ENCODE data around the gene DOCK4. TPM values are rescaled to one million over a fixed set of nuclear protein-coding genes. Genes with fewer than 3 reads are reported as not detected.

The DOCK4 gene
- total RNA-seq, 2 experiments from 2014 or later, result 0.36 to 1.1 TPM

- CTCF ChIA-PET, result interaction anchor here (0.5 kb wide), 1 partner anchor 248 kb away, joined by 5 read pairs; no protein-coding TSS in a partner anchor
- Mint-ChIP-seq H3K4me1 (ENCODE audit: low read depth) (no peaks in the 10 kb centered on the region), H3K27ac (no peak overlapping the region), H3K27me3 (no peaks in the 10 kb centered on the region), H3K36me3 (no peaks in the 10 kb centered on the region), H3K4me3 (no peak overlapping the region), H3K9me3 (no peaks in the 10 kb centered on the region)
- intact Hi-C loops (cut with micrococcal nuclease), result no loop called here
- no peak for DNase-seq
- POLR2A ChIA-PET, result no interaction called here
These were observed 199.0 kb downstream of the DOCK4 start for GRCh38 chr7:112007185-112007584.

- no peaks in the 10 kb centered on the region for H3K27me3 Mint-ChIP-seq
- H3K4me1 Mint-ChIP-seq (ENCODE audit: low read depth), result no peaks in the 10 kb centered on the region
- no peak overlapping the region for H3K27ac Mint-ChIP-seq
- no peaks in the 10 kb centered on the region for H3K9me3 Mint-ChIP-seq
- ChIA-PET CTCF (no interaction called here), POLR2A (no interaction called here)
- DNase-seq, result no peak
- H3K36me3 Mint-ChIP-seq, result no peaks in the 10 kb centered on the region
- intact Hi-C loops (cut with micrococcal nuclease), result no loop called here
- H3K4me3 Mint-ChIP-seq, result no peak overlapping the region
These were observed 200.1 kb downstream of the DOCK4 start for GRCh38 chr7:112006071-112006470.

GRCh38 chr7:112005205-112005775, 200.9 kb downstream of the DOCK4 start:
- Mint-ChIP-seq H3K9me3 (no peaks in the 10 kb centered on the region), H3K27ac (no peak overlapping the region), H3K4me1 (ENCODE audit: low read depth) (no peaks in the 10 kb centered on the region), H3K4me3 (no peak overlapping the region), H3K36me3 (no peaks in the 10 kb centered on the region), H3K27me3 (no peaks in the 10 kb centered on the region)
- DNase-seq, result no peak
- intact Hi-C loops (cut with micrococcal nuclease), result no loop called here
- CTCF ChIA-PET, result no interaction called here
- POLR2A ChIA-PET, result no interaction called here

DNA sequence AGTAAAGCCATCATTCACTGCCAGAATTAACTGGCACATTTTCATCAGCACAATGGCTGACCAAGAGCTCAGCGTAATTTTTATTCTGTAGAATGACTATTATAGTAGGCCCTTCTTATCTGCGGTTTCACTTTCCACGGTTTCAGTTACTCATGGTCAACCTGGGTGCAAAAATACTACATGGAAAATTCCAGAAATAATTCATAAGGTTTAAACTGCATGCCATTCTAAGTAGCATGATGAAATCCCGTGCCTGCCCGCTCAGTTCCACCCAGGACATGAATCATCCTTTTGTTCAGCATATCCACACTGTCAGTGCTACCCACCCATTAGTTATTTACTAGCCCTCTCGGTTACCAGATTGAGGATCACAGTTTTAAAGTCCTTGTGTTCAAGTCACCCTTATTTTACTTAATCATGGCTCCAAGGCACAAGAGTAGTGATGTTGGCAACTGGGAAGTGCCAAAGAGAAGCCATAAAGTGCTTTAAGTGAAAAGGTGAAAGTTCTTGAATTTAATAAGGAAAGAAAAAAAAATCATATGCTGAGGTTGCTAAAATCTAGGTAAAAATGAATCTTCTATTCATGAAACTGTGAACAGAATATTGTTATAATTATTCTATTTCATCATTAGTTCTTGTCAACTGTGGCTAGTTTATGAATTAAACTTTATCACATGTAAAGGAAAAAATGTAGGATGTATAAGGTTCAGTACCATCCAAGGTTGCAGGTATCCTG, 204.9 kb downstream of the DOCK4 start:
- Mint-ChIP-seq H3K27ac (no peak overlapping the region), H3K36me3 (no peaks in the 10 kb centered on the region), H3K4me1 (ENCODE audit: low read depth) (no peaks in the 10 kb centered on the region), H3K9me3 (no peaks in the 10 kb centered on the region), H3K4me3 (no peak overlapping the region), H3K27me3 (no peaks in the 10 kb centered on the region)
- ChIA-PET CTCF (no interaction called here), POLR2A (no interaction called here)
- DNase-seq, result no peak
- intact Hi-C loops (cut with micrococcal nuclease), result no loop called here

DNA sequence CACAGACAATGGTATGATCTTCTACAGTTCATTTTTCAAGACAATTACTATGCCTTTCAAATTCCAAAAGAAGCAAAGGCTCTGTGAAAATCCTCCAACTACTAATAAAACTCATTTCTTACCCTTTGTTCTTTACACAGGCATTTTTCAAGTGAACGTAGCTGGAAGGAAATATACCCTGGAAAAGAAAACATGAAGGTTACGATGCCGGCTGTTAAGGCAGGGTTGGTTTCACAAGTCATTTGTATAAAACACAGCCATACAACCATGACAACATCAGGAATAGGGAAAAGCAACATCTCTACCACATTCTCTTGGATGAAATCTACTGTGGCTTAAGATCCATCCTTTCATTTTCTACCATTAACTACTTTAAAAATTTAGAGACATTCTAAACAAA, 207.9 kb downstream of the DOCK4 start:
- no peak overlapping the region for H3K4me3 Mint-ChIP-seq
- POLR2A ChIA-PET, result no interaction called here
- intact Hi-C loops (cut with micrococcal nuclease), result no loop called here
- H3K9me3 Mint-ChIP-seq, result no peaks in the 10 kb centered on the region
- no peaks in the 10 kb centered on the region for H3K27me3 Mint-ChIP-seq
- H3K36me3 Mint-ChIP-seq, result no peaks in the 10 kb centered on the region
- no peak for DNase-seq
- H3K4me1 Mint-ChIP-seq (ENCODE audit: low read depth), result no peaks in the 10 kb centered on the region
- no peak overlapping the region for H3K27ac Mint-ChIP-seq
- CTCF ChIA-PET, result no interaction called here

GRCh38 chr7:111997546-111997945, 208.7 kb downstream of the DOCK4 start:
- no peaks in the 10 kb centered on the region for H3K4me1 Mint-ChIP-seq (ENCODE audit: low read depth)
- POLR2A ChIA-PET, result no interaction called here
- H3K4me3 Mint-ChIP-seq, result no peak overlapping the region
- CTCF ChIA-PET, result no interaction called here
- intact Hi-C loops (cut with micrococcal nuclease), result no loop called here
- no peaks in the 10 kb centered on the region for H3K9me3 Mint-ChIP-seq
- no peaks in the 10 kb centered on the region for H3K27me3 Mint-ChIP-seq
- no peaks in the 10 kb centered on the region for H3K36me3 Mint-ChIP-seq
- H3K27ac Mint-ChIP-seq, result no peak overlapping the region
- DNase-seq, result no peak

DNA sequence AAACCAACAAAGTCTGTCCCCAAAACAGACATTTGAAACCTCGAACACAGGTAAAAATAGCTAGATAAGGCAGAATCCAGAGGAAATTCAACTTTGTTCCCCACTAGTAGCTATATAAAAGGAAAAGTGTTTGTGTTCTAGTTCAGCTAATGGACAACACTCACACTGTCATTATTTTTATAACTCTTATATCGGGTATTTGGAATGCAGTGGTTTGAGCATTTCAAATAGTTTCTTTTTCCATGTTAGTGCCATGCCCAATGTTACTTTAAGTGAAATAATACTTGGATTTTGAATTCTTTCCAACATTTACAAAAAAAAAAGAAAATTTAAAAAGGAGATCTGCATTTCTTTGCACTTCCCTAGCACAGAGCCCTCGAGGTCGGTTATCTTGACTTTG, 213.6 kb downstream of the DOCK4 start:
- H3K9me3 Mint-ChIP-seq, result no peaks in the 10 kb centered on the region
- CTCF ChIA-PET, result interaction anchor here (0.6 kb wide), 1 partner anchor 1970 kb away, joined by 3 read pairs; no protein-coding TSS in a partner anchor
- H3K36me3 Mint-ChIP-seq, result no peaks in the 10 kb centered on the region
- no peak overlapping the region for H3K4me3 Mint-ChIP-seq
- POLR2A ChIA-PET, result no interaction called here
- DNase-seq, result no peak
- H3K4me1 Mint-ChIP-seq (ENCODE audit: low read depth), result no peaks in the 10 kb centered on the region
- H3K27me3 Mint-ChIP-seq, result no peaks in the 10 kb centered on the region
- H3K27ac Mint-ChIP-seq, result no peak overlapping the region
- intact Hi-C loops (cut with micrococcal nuclease), result no loop called here

- POLR2A ChIA-PET, result no interaction called here
- Mint-ChIP-seq H3K4me3 (no peak overlapping the region), H3K9me3 (no peaks in the 10 kb centered on the region), H3K36me3 (no peaks in the 10 kb centered on the region), H3K4me1 (ENCODE audit: low read depth) (no peaks in the 10 kb centered on the region), H3K27ac (no peak overlapping the region), H3K27me3 (no peaks in the 10 kb centered on the region)
- CTCF ChIA-PET, result no interaction called here
- intact Hi-C loops (cut with micrococcal nuclease), result no loop called here
- DNase-seq, result no peak
These were observed 215.6 kb downstream of the DOCK4 start for GRCh38 chr7:111990643-111991042.

- no peaks in the 10 kb centered on the region for H3K9me3 Mint-ChIP-seq
- intact Hi-C loops (cut with micrococcal nuclease), result no loop called here
- ChIA-PET POLR2A (no interaction called here), CTCF (interaction anchor here (0.6 kb wide), 1 partner anchor 472 kb away, joined by 3 read pairs; no protein-coding TSS in a partner anchor)
- no peaks in the 10 kb centered on the region for H3K4me1 Mint-ChIP-seq (ENCODE audit: low read depth)
- DNase-seq, result no peak
- H3K4me3 Mint-ChIP-seq, result no peak overlapping the region
- H3K36me3 Mint-ChIP-seq, result no peaks in the 10 kb centered on the region
- H3K27me3 Mint-ChIP-seq, result no peaks in the 10 kb centered on the region
- H3K27ac Mint-ChIP-seq, result no peak overlapping the region
These were observed 218.3 kb downstream of the DOCK4 start for GRCh38 chr7:111987886-111988285.

DNA sequence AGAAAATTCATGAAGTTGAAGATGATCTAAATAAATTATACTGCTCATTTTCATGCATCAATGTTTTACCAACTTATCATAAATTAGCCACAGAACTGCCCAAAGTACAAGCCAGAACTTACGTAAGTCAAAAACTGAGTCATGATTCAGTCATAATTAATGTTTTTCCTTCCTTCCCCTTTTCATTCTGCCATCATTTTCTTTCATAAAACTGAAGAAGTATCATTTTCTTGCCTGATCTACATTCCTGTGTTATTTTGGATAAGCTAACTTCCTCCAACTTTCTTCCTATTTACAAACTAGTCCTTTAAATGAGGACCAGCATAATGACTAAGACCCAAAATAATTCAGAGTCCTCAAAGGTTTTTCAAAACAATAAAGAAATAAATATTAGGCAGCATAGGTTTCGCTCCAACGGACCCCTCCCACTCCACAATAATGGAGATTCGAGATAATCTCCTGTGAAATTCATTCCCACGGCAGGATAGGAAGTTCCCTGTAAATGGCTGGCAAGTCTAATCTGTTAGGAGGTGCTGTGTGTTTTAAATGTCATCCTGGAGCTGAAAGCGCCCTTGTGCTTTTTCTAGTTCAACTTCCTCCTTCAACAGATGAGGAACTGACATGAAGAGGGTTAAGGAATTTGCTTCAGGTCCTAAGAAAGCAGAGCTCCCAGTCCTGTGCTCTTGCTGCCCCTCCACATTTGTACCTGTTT, 218.9 kb downstream of the DOCK4 start:
- ChIA-PET CTCF (interaction anchor here (0.6 kb wide), 1 partner anchor 473 kb away, joined by 3 read pairs; no protein-coding TSS in a partner anchor), POLR2A (no interaction called here)
- Mint-ChIP-seq H3K27ac (no peak overlapping the region), H3K36me3 (no peaks in the 10 kb centered on the region), H3K4me3 (no peak overlapping the region), H3K4me1 (ENCODE audit: low read depth) (no peaks in the 10 kb centered on the region), H3K27me3 (no peaks in the 10 kb centered on the region), H3K9me3 (no peaks in the 10 kb centered on the region)
- intact Hi-C loops (cut with micrococcal nuclease), result no loop called here
- no peak for DNase-seq

DNA sequence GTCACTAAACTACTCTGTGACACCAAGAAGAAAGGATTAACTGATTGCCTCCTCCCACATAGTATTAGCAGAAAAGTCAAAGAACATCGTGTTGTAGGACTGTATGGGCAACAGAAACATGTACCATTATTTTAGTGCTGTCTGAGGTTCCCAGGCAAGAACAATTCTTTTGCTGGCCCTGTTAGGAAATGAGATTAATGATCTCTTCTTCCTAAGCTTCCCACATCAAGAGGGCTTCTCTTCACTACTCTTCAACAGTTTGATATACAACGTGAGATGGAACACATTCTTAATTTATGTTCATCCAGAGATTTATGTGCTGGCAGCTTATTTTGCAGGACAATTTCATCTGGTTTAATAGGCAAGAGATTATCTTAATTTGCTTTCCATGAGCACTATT, 219.6 kb downstream of the DOCK4 start:
- POLR2A ChIA-PET, result no interaction called here
- no peaks in the 10 kb centered on the region for H3K27me3 Mint-ChIP-seq
- intact Hi-C loops (cut with micrococcal nuclease), result no loop called here
- no peak for DNase-seq
- no peaks in the 10 kb centered on the region for H3K4me1 Mint-ChIP-seq (ENCODE audit: low read depth)
- no peaks in the 10 kb centered on the region for H3K9me3 Mint-ChIP-seq
- CTCF ChIA-PET, result no interaction called here
- H3K36me3 Mint-ChIP-seq, result no peaks in the 10 kb centered on the region
- no peak overlapping the region for H3K4me3 Mint-ChIP-seq
- H3K27ac Mint-ChIP-seq, result no peak overlapping the region

DNA sequence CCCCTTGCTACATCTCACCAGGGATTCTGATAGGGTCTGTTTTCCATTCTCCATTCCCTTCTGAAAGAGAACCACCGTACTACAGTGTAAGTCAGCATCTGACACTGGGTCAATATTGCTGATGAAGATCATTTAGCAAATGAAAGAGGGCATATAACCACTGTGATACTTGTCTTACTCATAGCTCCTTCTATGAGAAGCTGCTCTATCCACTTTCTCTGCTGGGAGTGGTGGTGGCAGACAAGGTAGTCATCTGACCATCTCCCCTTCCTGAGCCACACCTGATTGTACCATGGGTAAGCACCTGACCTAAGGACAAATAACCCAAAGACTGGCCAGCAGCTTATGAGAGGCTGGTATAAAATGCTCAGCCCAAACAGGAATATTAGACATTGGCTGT, 220.4 kb downstream of the DOCK4 start:
- intact Hi-C loops (cut with micrococcal nuclease), result no loop called here
- no peak for DNase-seq
- Mint-ChIP-seq H3K27ac (no peak overlapping the region), H3K9me3 (no peaks in the 10 kb centered on the region), H3K4me1 (ENCODE audit: low read depth) (no peaks in the 10 kb centered on the region), H3K36me3 (no peaks in the 10 kb centered on the region), H3K27me3 (no peaks in the 10 kb centered on the region), H3K4me3 (no peak overlapping the region)
- POLR2A ChIA-PET, result no interaction called here
- CTCF ChIA-PET, result no interaction called here

DNA sequence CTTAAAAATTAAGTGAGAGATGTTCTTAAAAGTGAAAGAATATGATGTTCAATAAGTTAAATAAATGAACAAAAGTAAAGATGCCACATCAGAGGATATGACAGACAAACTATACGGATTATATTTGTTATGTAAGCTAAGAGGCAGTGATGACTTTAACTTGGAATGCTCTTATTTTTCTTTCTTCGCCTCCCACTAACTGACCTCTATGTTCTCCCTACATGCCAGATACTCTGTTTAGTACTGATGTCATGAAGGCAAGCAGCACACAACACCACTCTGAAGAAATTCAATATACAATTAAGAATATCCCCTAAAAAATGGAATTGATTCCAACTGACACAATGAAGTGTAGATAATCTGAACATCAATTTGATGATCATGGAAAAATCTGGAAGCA, 223.4 kb downstream of the DOCK4 start:
- H3K4me1 Mint-ChIP-seq (ENCODE audit: low read depth), result no peaks in the 10 kb centered on the region
- intact Hi-C loops (cut with micrococcal nuclease), result no loop called here
- no peaks in the 10 kb centered on the region for H3K9me3 Mint-ChIP-seq
- H3K4me3 Mint-ChIP-seq, result no peak overlapping the region
- no peak overlapping the region for H3K27ac Mint-ChIP-seq
- POLR2A ChIA-PET, result no interaction called here
- CTCF ChIA-PET, result no interaction called here
- H3K27me3 Mint-ChIP-seq, result peaks cover 2% of the 10 kb centered on the region
- DNase-seq, result no peak
- no peaks in the 10 kb centered on the region for H3K36me3 Mint-ChIP-seq

All from activated CD4-positive, alpha-beta memory T cell treated with anti-CD3 and anti-CD28 coated beads for 36 hours (primary cell).